ENCODE results near the gene SMYD3. TPM values are rescaled to one million over a fixed set of nuclear protein-coding genes. Genes with fewer than 3 reads are reported as not detected.

Gene SMYD3
- total and polyA plus RNA-seq, 2 of the 4 experiments (the other 2 are of a cell fraction) = 26.5 to 37.6 TPM

GRCh38 chr1:245742896-245743295 lies 764.2 kb downstream of the SMYD3 start:
- Histone ChIP-seq H3K14ac (replicated peaks; ENCODE audit: low read depth, low read length) (no peak overlapping the region), H4K91ac (ENCODE audit: insufficient read depth, low read depth, low read length) (no peak overlapping the region), H2AK9ac (replicated peaks; ENCODE audit: low read depth, low read length, poor library complexity) (no peak overlapping the region), H3K9me1 (ENCODE audit: insufficient read depth, low read length) (no peaks in the 10 kb centered on the region), H3K4ac (ENCODE audit: low read depth, low read length) (no peak overlapping the region), H3K27ac (ENCODE audit: insufficient read depth, low read length) (no peak overlapping the region), H3K36me3 (ENCODE audit: control insufficient read depth, insufficient read depth, low read length) (no peaks in the 10 kb centered on the region), H3K79me1 (ENCODE audit: low read depth in 1 of 2, low read length in 2 of 2) (no peaks in the 10 kb centered on the region), H4K5ac (ENCODE audit: low read depth, low read length) (no peak overlapping the region), H3K4me1 (ENCODE audit: control insufficient read depth, insufficient read depth, low read length) (no peaks in the 10 kb centered on the region), H3K4me3 (ENCODE audit: insufficient read depth, low read depth, low read length) (no peak overlapping the region), H3K27me3 (ENCODE audit: control insufficient read depth, insufficient read depth, low read length) (no peaks in the 10 kb centered on the region), H3K18ac (ENCODE audit: low read depth, low read length) (no peak overlapping the region), H2BK20ac (ENCODE audit: low read depth, low read length) (no peak overlapping the region), H2BK120ac (ENCODE audit: low read depth, low read length) (no peak overlapping the region), H4K8ac (ENCODE audit: low read depth in 2 of 2, low read length in 2 of 2) (no peak overlapping the region), H3K56ac (ENCODE audit: extremely low read depth, insufficient read depth, low read length) (no peak overlapping the region), H3K4me2 (ENCODE audit: low read depth, low read length) (no peak overlapping the region), H3K9ac (ENCODE audit: low read depth, low read length) (no peak overlapping the region), H2BK5ac (ENCODE audit: low read depth, low read length, poor library complexity, severe bottlenecking) (no peak overlapping the region), H2BK15ac (ENCODE audit: low read depth, low read length) (no peak overlapping the region), H2AFZ (replicated peaks; ENCODE audit: low read length, poor library complexity) (no peak overlapping the region), H3K9me3 (ENCODE audit: control insufficient read depth, insufficient read depth, low read length) (peaks cover 2% of the 10 kb centered on the region; the same call in 1 of the 2 replicates), H2AK5ac (ENCODE audit: low read depth, low read length) (no peak overlapping the region), H3K23ac (ENCODE audit: low read depth, low read length) (no peak overlapping the region), H4K20me1 (ENCODE audit: insufficient read depth, low read length) (no peaks in the 10 kb centered on the region)
- CTCF ChIA-PET = no interaction called here
- intact Hi-C loops (cut with micrococcal nuclease) (no loop called here), dilution Hi-C loops (cut with HindIII; ENCODE audit: low sequenced_read_pairs, unreplicated experiment) (no loop called here), in situ Hi-C loops (cut with MboI; ENCODE audit: low sequenced_read_pairs) (no loop called here)
- TF ChIP-seq ELK1 (IDR thresholded peaks at IDR 0.05; ENCODE audit: borderline replicate concordance, low read depth, low read length) = no peak
- no peak for TF ChIP-seq RCOR1 (IDR thresholded peaks at IDR 0.05; ENCODE audit: insufficient replicate concordance, low read length)
- TF ChIP-seq RAD21 (IDR thresholded peaks at IDR 0.05; ENCODE audit: low read length) = no peak
- TF ChIP-seq USF2 (IDR thresholded peaks at IDR 0.05; ENCODE audit: low read depth, low read length) = no peak
- no peak for TF ChIP-seq CHD1 (IDR thresholded peaks at IDR 0.05; ENCODE audit: low read depth, low read length)
- no peak for TF ChIP-seq POLR2A (IDR thresholded peaks at IDR 0.05; ENCODE audit: low read depth, low read length)
- TF ChIP-seq CEBPB (IDR thresholded peaks at IDR 0.05; ENCODE audit: low read depth, low read length) = no peak
- TF ChIP-seq BHLHE40 (IDR thresholded peaks at IDR 0.05; ENCODE audit: low read depth, low read length) = no peak
- no peak for TF ChIP-seq SMC3 (IDR thresholded peaks at IDR 0.05; ENCODE audit: low read depth, low read length)
- no peak for TF ChIP-seq MAFK (IDR thresholded peaks at IDR 0.05; ENCODE audit: low read depth, low read length)
- TF ChIP-seq NFE2L2 (IDR thresholded peaks at IDR 0.05; ENCODE audit: low read depth, low read length) = no peak
- no peak for TF ChIP-seq FOS (IDR thresholded peaks at IDR 0.05; ENCODE audit: low read depth, low read length)
- no peak for TF ChIP-seq MXI1 (IDR thresholded peaks at IDR 0.05; ENCODE audit: borderline replicate concordance, low read depth, low read length)
- TF ChIP-seq CTCF (conservative IDR thresholded peaks at IDR 0.05; ENCODE audit: low read depth, low read length) = no peak
- no peak for TF ChIP-seq MAZ (IDR thresholded peaks at IDR 0.05; ENCODE audit: borderline replicate concordance, low read depth, low read length)
- no peak for TF ChIP-seq RFX5 (IDR thresholded peaks at IDR 0.05; ENCODE audit: low read depth, low read length)
- 58% methylated on average over 6 of the region's 9 CpGs; no CpG with 5 or more reads in 1 of the 2 experiments for WGBS, 2 experiments (ENCODE audit: extremely low coverage in 2 of 2, insufficient read length in 1 of 2)
- no peak for ATAC-seq (ENCODE audit: low read depth)
- no peak for DNase-seq
- BruUV-seq (replicated peaks) = no TSS peak
- POLR2A ChIA-PET (ENCODE audit: unreplicated experiment) = no interaction called here
